Liver (tissue), 9 donors: ENCODE measurements around the gene ZNF654. TPM values are rescaled to one million over a fixed set of nuclear protein-coding genes. Genes with fewer than 3 reads are reported as not detected.

Source experiments
- DNase-seq: peaks from one replicate; pipeline ENCODE4 v3.0.0-alpha.2; 2017; ENCODE audit warnings: low spot score
- H3K27ac ChIP-seq, 2 donors: one replicate each; pipeline ENCODE4 v1.7.0; 2013; ENCODE audit warnings: inconsistent platforms in 2 of 2, low read length in 2 of 2, control low read depth in 1 of 2, low read depth in 1 of 2, mild to moderate bottlenecking in 1 of 2
- H3K27me3 ChIP-seq, 4 donors: one replicate each; pipeline versions ENCODE4 v1.6.1 to v1.7.0; 2013; ENCODE audit warnings: low read length in 3 of 4, inconsistent platforms in 1 of 4, mild to moderate bottlenecking in 1 of 4, moderate library complexity in 1 of 4; ENCODE audit not compliant: control insufficient read depth in 4 of 4, insufficient read depth in 4 of 4
- H3K36me3 ChIP-seq, 4 donors: one replicate each; pipeline versions ENCODE4 v1.6.1 to v1.7.0; 2013; ENCODE audit warnings: low read length in 3 of 4, mild to moderate bottlenecking in 3 of 4, low read depth in 1 of 4, moderate library complexity in 1 of 4; ENCODE audit not compliant: control insufficient read depth in 4 of 4, insufficient read depth in 3 of 4
- H3K4me1 ChIP-seq, 4 donors: one replicate each; pipeline versions ENCODE4 v1.6.1 to v1.7.0; 2013; ENCODE audit warnings: low read length in 3 of 4, mild to moderate bottlenecking in 3 of 4, moderate library complexity in 1 of 4; ENCODE audit not compliant: control insufficient read depth in 4 of 4, insufficient read depth in 4 of 4
- H3K4me3 ChIP-seq, 3 donors: one replicate each; pipeline versions ENCODE4 v1.6.1 to v1.7.0; 2013; ENCODE audit warnings: low read length in 3 of 3, control low read depth in 1 of 3, low read depth in 1 of 3, mild to moderate bottlenecking in 1 of 3
- H3K9ac ChIP-seq, 2 donors: one replicate each; pipeline ENCODE4 v1.7.0; 2013; ENCODE audit warnings: low read length in 2 of 2, mild to moderate bottlenecking in 2 of 2, moderate library complexity in 2 of 2, control low read depth in 1 of 2, low read depth in 1 of 2
- H3K9me3 ChIP-seq, 4 donors: one replicate each; pipeline versions ENCODE4 v1.6.1 to v1.7.0; 2013; ENCODE audit warnings: low read length in 3 of 4; ENCODE audit not compliant: control insufficient read depth in 4 of 4
- CTCF ChIP-seq: fragments of 150-350 bp; IDR thresholded peaks from 2 replicates; pipeline ENCODE4 v1.5.1; 2017; ENCODE audit warnings: improper control_type of control experiment, low read depth, low read length; ENCODE audit not compliant: missing input control
- EGR1 ChIP-seq, 2 donors: IDR thresholded peaks; 2 replicates each; pipeline ENCODE4 v1.6.1; 2016 to 2018; ENCODE audit warnings: antibody characterized with exemption in 2 of 2, low read depth in 2 of 2
- FOXA1 ChIP-seq: IDR thresholded peaks from 2 replicates; pipeline ENCODE4 v1.6.1; 2016; ENCODE audit warnings: antibody characterized with exemption
- FOXA2 ChIP-seq: IDR thresholded peaks from 2 replicates; pipeline ENCODE4 v1.6.1; 2016; ENCODE audit warnings: antibody characterized with exemption
- GABPA ChIP-seq, 2 donors: IDR thresholded peaks in 1 of 2; conservative IDR thresholded peaks in 1 of 2; 2 replicates each; pipeline ENCODE4 v1.6.1; 2016; ENCODE audit warnings: antibody characterized with exemption in 2 of 2, mild to moderate bottlenecking in 1 of 2, moderate library complexity in 1 of 2
- HNF4G ChIP-seq: IDR thresholded peaks from 2 replicates; pipeline ENCODE4 v1.6.1; 2016; ENCODE audit warnings: antibody characterized with exemption
- JUND ChIP-seq, 2 donors: IDR thresholded peaks; 2 replicates each; pipeline ENCODE4 v1.6.1; 2016; ENCODE audit warnings: antibody characterized with exemption in 2 of 2
- MAX ChIP-seq: IDR thresholded peaks from 2 replicates; pipeline ENCODE4 v1.6.1; 2016; ENCODE audit warnings: antibody characterized with exemption
- NR2F2 ChIP-seq: IDR thresholded peaks from 2 replicates; pipeline ENCODE4 v1.6.1; 2016; ENCODE audit warnings: antibody characterized with exemption
- REST ChIP-seq: IDR thresholded peaks from 2 replicates; pipeline ENCODE4 v1.6.1; 2016; ENCODE audit warnings: antibody characterized with exemption, mild to moderate bottlenecking
- RXRA ChIP-seq, 2 donors: IDR thresholded peaks; 2 replicates each; pipeline ENCODE4 v1.6.1; 2017 to 2018; ENCODE audit warnings: antibody characterized with exemption in 2 of 2, mild to moderate bottlenecking in 1 of 2
- TAF1 ChIP-seq: conservative IDR thresholded peaks from 2 replicates; pipeline ENCODE4 v1.6.1; 2016; ENCODE audit warnings: antibody characterized with exemption, mild to moderate bottlenecking
- YY1 ChIP-seq: IDR thresholded peaks from 2 replicates; pipeline ENCODE4 v1.6.1; 2016; ENCODE audit warnings: antibody characterized with exemption, mild to moderate bottlenecking
- ZBTB33 ChIP-seq: IDR thresholded peaks from 2 replicates; pipeline ENCODE4 v1.6.1; 2016; ENCODE audit warnings: antibody characterized with exemption
- WGBS: extraction: QIAGEN DNeasy Blood & Tissue Kit; methylation state at CpG from one replicate; pipeline ENCODE4 v1.1.7; 2013; 5-methylcytosine and 5-hydroxymethylcytosine counted together
- polyA plus RNA-seq, 2 donors: library from polyadenylated mRNA; stranded (reverse) in 1 of 2; unstranded in 1 of 2; fragments of 200-250 nt in 1 of 2; fragments of >200 nt in 1 of 2; fragmentation: Nextera tagmentation in 1 of 2; extraction: Ambion mirVana in 1 of 2; gene quantifications; one replicate each; pipeline versions ENCODE4 v1.2.1 to v1.2.3, GENCODE V29; 2013 to 2015
- total RNA-seq, 2 donors: library from RNA; depleted of rRNA; stranded (reverse); fragments of >200 nt; gene quantifications; one replicate each; pipeline ENCODE4 v1.2.3, GENCODE V29; 2014
- donor health status: healthy.
- donor health status: healthy.
- donor health status: healthy.
- donor health status: healthy.
- donor health status: healthy.

ZNF654 gene
- total and polyA plus RNA-seq, 4 donors: 2.2 to 10.1 (median 5.4) TPM

- TF ChIP-seq CTCF (no peak), GABPA (IDR thresholded peaks at IDR 0.05 in 1 of 2, conservative IDR thresholded peaks at IDR 0.05 in 1 of 2) (no peak)
Measured at GRCh38 chr3:88133711-88134263, 74.7 kb downstream of the ZNF654 start (continued).

- H3K9ac ChIP-seq: no peak overlapping the region
- 93% methylated on average over 1 of the region's 1 CpG for whole genome bisulfite sequencing
- H3K9me3 ChIP-seq: no peaks in the 10 kb centered on the region
- no peaks in the 10 kb centered on the region for H3K4me1 ChIP-seq
- H3K27ac ChIP-seq: no peak overlapping the region
- no peak for DNase-seq
- TF ChIP-seq NR2F2 (no peak), EGR1 (IDR thresholded peaks at IDR 0.05; ENCODE audit: low read depth in 2 of 2) (no peak), TAF1 (no peak), REST (no peak), HNF4G (no peak), FOXA1 (no peak), MAX (no peak), RXRA (IDR thresholded peaks at IDR 0.05) (no peak), JUND (IDR thresholded peaks at IDR 0.05) (no peak), ZBTB33 (no peak), CTCF (no peak), YY1 (no peak), FOXA2 (no peak), GABPA (IDR thresholded peaks at IDR 0.05 in 1 of 2, conservative IDR thresholded peaks at IDR 0.05 in 1 of 2) (no peak)
- no peaks in the 10 kb centered on the region for H3K27me3 ChIP-seq
- no peak overlapping the region for H3K4me3 ChIP-seq
- peaks cover 1 to 30% (median 25%) of the 10 kb centered on the region in 4 donors for H3K36me3 ChIP-seq
Measured at GRCh38 chr3:88137836-88138235, 78.8 kb downstream of the ZNF654 start.
